HG03060 (cell line): Measurements from ENCODE around the gene PHACTR2.

ENCODE experiments used
- ATAC-seq: cut with Tn5 transposase; IDR thresholded peaks from one replicate; pipeline ENCODE4 v1.9.1; 2021; ENCODE audit warnings: low read depth, moderate number of reproducible peaks; ENCODE audit not compliant: unreplicated experiment

Gene PHACTR2

DNA sequence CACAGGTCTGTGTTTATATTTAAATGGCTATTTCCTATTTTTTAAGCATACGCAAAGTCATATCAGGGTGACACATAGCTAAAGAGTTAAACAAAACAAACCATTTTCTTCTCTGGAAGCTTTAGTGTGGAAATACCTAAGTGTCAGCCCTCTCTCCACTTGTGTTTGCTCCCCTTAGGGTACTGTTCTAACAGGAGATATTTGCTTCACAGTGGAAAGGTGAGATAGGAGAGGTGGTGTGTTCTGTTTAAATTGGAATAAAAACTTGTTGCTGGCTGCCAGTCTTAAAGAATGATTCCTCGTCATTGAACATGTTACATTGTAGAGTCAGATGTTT lies 18.9 kb downstream of the PHACTR2 start:
- no peak for ATAC-seq

DNA sequence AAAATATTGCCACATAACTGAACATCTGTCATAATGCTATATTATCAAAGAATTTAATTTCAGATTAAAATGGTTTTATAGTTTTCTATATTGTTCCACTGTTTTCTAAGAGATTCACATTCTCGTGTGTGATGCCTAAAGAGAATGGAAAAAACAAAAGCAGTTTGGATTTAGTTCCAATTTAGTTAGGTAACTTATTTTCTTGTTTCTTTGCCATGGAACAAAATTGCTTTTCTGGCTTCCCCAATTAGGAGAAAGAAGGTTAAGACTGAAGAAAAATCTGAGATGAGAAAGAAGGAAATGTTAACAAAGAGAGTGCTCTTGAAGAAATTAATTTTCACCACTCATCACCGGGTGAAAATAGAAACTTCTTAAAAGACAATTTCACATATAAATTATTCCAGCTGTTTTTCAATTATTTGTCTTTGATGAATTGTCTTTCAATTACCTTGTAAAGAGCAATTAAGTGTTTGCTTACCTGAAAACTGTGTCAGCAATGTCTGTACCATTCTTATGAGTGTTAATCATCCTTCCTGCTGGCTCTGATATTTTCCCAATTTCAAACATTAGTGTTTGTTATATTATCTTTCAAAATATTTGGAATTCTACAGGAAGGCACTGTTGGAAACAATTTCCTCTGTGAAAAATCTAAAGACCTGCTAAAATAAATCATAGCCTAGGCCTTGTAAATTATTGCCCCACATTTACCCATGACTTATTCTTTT lies 19.5 kb downstream of the PHACTR2 start:
- no peak for ATAC-seq

DNA sequence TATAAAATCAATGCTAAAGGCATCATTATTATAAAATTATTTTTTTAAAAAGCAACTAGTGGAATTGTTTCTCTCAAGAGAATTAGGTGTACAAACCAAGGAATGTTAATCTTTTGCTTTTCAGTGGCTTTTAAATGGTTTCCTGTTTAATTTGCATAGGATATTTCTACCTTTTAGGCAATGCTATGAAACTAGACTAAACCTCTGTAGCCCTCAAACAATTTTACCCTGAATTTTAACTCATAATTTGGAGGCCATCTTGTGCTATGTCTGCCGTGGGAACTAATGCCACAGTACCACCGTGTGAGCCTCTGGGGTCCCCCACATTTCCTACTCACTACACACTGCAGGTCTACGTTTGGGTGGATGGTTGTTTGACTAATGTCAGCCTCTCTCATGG lies 20.6 kb downstream of the PHACTR2 start:
- no peak for ATAC-seq

DNA sequence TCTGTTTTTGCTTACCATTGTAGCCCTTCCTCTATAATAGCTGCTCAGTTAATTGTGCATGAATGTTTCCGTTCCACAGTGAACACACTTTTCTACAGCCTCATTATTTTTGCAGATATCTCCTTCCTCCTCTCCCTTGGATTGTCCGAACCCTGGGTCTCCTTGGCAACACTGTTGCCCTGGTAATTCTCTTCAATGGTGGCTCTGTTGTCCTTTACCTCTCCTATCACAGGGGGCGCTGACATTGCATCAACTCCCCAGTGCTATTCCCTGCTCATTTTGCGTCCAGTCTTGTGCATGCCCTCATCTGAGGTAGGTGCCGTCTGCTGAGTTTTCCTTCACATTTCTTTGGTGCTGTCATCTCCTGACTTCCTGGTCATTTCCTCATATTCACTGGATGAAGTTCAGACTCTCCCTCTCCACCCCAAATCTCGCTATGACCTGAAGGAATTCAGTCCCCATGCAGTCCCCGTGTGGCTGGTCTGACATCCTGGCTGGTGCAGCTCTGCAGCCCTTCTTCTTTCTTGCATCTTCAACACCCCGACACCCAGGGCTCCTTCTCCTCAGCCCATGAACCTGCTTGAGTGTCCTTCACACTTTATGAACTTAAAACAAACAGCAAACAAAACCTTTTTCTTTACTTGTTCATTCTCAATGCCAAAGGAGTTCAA lies 21.1 kb downstream of the PHACTR2 start:
- ATAC-seq = no peak

DNA sequence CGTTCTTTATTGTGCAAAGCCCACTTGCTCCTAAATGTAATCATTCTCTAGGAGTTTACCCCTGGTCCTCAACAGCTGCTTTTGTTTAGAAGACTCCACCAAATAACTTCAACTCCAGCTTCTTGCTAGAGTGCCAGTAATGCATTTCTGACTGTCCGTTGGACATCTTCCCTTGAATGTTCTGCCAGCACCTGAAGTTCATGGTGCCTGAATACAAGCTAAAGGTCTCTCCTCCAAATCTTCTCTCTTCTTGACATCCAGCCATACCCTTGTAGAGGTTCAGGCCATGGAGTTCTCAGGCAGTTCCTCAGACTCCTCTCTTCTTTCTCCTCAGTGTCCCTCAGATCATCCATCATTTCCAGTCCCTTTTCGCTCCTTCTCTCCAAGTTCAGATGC lies 21.7 kb downstream of the PHACTR2 start:
- no peak for ATAC-seq

DNA sequence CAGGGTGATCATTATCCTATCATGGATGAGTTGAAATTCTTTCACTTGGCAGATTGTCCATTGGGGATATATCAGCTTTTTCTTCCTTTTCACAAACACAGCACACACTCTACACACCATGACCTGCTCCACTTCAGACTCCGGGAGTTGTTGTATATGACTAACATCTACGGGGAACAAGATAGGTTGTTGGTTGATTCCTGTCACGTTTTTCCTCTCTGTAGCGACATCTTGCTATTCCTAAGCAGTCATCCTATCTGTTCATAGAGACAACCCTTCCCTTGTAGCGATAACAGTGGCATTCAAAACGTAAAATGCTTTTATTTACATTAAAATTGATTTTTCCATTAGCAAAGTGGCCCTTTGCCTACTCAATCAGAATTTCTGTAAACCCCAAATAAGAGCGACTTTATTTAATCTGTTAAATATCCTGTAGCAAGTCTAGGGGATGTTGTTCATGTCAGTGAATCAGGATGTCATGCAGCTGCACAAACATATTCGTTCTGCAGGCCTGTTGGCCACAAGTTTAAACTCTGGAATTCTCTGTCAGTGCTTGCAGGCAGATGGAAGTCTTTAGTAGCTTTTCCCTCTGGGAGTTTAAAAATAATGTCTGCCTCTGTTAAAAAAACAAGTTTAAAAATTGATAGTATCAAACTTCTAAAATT lies 23.1 kb downstream of the PHACTR2 start:
- ATAC-seq = no peak

DNA sequence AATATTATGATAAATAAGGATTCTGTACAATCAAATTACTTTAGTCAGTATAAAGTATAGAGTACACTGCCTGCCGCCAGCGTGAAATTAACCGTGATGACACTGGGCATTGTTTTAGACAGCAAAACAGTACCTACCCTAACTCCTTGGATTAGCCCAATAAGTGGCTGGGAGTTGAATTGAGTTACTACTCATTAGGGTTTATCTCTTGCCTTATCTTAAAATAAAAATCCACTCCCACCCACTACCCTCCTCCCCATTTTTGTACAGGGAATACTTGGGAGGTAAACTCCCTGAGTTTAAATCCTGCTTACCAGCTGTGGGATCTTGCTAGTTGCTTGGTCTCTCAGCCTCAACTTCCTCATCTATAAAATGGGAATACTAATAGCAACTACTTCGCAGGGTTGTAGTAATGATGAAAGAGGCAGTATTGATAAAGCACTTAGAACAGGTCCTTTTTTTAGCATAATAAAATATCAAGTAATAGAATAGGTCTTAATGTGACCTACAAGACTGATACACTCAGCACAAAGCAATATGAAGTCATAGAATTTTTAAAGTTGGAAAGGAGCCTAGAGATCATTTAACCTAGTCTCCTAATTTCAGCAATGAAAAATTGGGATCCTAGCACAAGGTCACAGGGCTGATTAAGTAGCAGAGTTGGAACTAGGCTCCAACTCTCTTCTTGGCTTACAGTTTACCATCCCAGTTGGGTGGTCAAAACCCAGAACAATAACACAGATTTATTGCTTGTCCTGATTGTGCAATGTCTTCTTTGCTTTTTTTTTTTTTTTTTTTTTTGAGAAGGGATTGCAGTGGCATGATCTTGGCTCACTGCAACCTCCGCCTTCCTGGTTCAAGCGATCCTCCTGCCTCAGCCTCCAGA lies 23.8 kb downstream of the PHACTR2 start:
- ATAC-seq = no peak

DNA sequence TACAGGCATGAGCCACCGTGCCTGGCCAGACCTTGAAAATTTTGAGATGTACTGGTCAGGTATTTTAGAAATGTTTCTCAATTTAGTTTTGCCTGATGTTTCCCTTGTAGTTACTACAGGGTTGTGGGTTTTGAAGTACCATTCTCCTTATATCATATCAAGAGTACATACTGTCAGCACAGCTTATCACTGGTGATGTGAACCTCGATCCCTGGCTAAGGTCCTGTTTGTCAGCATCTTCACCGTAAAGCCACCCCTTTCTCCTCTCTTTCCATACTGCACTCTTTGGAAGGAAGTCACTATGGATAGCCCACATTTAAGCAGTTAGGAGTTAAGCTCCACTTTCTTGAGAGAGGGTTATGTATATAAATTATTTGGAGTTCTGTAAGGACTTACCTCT lies 27.8 kb downstream of the PHACTR2 start:
- no peak for ATAC-seq

DNA sequence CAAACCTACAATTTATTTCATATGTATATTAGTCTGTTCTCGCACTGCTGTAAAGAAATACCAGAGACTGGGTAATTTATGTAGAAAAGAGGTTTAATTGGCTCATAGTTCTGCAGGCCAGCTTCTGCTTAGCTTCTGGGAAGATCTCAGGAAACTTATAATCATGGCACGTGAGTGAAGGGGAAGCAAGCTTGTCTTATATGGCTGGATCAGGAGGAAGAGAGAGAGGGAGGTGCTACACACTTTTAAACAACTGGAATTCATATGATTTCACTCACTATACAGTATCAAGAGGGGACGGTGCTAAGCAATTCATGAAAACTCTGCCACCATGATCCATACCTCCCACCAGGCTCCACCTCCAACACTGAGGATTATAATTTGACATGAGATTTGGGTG lies 29.9 kb downstream of the PHACTR2 start:
- no peak for ATAC-seq

DNA sequence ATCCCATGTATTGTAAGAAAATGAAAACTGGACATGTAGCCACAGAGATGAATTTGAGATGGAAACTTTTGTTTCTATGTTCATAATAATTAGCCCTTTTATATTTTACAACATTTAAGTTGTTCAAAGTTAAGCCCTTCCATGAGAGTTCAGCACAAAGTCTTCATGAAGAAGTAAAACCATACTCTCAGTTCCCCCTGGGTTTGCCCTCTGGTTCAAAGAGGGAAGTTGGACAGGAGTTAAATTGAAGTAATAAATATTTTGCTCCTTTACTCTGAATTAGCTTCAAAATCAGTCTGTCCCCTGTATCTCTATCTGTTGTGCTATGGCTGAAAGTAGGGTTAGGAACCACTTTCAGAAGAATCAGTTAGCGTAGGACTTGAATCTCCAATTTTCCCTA lies 31.1 kb downstream of the PHACTR2 start:
- no peak for ATAC-seq

DNA sequence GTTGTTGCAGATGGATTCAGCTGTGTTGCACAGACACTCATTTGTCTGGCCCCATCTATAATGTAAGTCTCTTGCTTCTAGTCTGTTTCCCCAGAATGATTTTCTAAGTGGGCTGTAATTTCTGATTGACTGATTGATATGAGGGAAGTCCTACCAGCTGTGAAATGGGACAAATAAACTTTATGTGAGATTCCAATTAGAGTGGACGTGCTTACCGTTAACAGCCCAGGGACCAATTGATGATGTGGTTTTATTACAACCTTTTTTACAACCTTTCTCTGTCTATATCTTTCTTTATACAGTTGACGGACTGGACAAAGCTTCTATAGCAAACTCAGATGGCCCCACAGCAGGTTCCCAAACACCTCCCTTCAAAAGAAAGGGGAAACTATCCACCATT lies 33.9 kb downstream of the PHACTR2 start:
- no peak for ATAC-seq

DNA sequence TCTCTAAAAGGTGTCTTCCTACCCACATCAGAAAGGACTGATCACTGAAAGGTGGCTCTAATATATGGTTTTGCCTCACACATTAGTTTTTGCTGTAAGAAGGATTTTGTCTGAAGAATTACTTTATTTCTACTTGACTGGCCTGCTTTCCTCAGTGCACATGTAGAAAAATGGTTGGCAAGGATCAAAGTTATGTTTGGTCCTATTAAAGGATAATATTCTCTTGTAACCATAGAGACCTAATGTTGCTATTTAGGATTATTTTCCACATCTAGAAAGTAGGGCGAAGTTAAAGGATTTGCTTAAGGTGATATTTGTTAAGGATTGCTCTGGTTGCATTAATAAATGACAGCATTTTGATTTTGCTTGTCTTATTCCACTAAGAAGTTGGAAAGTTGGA lies 40.7 kb downstream of the PHACTR2 start:
- ATAC-seq = no peak

DNA sequence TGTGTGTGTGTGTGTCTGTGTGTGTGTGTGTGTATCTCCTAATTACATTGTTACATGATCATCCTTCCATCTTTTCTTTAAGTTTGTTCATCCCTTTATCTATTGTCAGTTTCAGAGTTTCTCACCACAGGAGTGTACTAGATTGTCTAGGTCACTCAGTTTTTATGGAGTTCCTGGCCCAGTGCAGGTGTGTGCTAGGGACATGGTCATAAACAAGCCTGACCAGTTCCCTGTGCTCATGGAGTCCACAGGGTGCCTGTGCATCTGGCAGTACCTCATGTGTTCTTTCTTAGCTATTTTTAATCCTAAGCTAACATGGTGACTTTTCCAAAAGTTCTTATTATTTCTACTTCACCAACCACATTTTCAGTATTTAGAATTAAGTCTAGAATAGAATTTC lies 43.9 kb downstream of the PHACTR2 start:
- no peak for ATAC-seq

DNA sequence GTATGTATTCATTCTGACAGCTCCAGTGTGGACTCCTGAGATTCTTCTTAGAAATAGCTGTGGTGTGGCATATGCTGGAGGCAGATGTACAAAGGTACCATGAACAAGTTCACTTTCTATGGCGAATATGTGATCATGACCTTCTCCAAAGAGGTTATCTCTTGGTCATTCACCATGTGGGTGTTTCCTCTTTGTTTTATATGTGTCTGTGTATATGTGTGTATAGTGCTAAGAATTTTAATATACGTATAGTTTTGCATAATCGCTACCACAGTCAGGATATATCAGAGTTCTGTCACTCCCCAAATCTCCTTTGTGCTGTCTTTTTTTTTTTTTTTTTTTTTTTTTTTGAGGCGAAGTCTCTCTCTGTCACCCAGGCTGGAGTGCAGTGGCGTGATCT lies 47.1 kb downstream of the PHACTR2 start:
- no peak for ATAC-seq

DNA sequence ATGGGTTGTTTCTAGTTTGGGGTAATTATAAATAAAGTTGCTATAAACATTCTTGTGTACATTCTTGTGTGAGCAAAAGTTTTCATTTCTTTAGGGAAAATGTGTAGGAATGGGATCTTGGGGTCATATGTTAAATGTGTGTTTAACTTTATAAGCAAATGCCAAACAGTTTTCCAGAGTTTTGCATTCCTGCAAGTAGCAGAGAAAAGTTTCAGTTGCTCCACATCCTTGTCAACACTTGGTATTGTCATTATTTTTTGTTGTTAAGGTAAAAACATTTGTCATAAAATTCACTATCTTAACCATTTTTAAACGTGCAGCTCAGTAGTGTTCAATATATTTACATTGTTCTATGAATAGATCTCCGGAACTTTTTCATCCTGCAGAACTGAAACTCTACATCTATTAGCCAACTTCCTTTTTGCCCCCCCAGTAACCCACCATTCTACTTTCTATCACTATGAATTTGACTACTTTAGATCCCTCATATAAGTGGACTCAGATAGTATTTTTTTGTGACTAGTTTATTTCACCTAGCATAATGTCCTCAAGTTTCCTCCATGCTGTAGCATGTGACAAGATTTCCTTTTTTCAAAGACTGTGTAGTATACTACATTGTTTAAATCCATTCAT lies 48.4 kb downstream of the PHACTR2 start:
- no peak for ATAC-seq

DNA sequence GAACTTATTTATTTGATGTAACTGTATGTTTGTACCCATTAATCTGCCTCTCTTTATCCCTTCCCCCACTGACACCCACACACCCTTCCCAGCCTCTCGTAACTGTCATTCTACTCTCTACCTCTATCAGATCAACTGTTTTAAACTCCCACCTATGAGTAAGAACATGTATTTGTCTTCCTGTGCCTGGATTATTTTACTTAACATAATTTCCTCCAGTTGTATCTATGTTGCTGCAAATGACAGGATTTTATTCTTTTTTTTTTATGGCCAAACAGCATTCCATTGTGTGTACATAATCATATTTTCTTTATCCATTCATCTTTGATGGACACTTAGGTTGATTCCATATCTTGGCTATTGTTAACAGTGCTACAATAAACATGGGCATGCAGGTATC lies 49.3 kb downstream of the PHACTR2 start:
- no peak for ATAC-seq

DNA sequence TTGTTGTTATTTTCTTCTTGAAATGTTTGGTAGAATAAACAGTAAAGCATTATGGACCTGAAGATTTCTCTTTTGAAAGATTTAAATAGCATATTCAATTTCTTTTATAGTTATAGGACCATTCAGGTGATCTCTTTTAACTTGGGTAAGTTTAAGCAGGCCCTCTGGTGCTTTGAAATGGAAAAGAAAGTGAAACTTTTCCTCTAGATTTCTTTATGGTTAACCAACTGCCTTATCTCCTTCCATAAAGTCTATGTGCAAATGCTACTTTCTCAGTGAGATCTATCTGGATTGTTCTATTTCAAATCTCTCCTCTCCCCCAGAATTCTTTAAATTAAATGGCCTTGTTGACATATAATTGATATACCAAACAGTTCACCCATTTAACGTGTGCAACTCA lies 54.0 kb downstream of the PHACTR2 start:
- ATAC-seq = no peak

DNA sequence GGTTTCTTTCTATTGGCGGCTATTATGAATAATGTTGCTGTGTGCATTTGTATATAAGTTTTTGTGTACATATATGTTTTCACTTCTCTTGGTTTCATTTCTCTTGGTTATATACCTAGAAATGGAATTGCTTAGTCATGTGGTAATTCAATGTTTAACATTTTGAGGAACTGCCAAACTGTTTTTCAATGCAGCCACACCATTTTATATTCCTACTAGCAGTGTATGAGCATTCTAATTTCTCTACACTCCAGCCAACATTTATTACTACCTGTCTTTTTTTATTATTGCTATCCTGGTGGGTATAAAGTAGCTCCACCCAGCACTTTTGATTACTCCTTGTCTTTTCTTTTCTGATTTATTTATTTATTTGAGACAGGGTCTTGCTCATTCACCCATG lies 54.8 kb downstream of the PHACTR2 start:
- no peak for ATAC-seq

DNA sequence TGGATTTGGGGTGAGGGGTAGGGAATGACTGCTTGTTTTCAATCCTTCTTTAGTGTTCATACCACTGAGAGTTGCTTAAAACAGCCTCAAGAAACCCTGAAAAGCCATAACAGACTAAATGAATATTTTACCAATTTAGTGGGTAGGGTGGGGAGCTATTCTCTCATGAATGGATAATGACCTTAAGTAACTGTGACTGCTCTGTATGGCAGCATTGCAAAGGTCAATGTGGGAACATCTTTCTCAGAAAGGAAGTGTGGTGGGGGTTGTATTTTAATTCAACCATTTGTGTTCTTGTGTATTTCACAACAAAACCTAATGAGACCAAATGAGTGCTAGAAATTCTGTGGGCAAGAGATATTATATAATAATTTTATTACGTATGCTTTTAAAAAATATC lies 55.7 kb downstream of the PHACTR2 start:
- ATAC-seq = no peak

DNA sequence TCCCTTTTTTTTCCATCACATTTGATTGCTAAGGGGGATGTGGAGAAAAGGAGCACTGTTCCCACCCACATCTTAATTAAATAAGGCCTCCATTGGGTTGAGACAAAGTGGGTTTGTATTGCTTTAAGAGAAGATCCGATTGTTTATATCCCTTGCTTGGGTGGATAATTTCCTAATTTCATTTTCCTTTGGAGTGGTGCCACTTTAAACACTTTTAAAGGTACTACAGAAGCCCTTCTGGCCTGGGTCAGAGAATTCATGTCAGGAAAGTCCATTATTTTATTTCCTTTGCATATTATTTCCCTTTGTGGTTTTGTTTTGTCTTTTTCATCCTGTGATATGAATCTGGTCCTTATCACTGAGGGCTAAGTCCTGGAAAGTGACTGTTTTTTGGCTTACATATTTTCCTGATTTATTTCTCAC lies 56.9 kb downstream of the PHACTR2 start:
- no peak for ATAC-seq
